Endothelial cell of umbilical vein (primary cell): ENCODE data around the gene SMIM30. TPM values are rescaled to one million over a fixed set of nuclear protein-coding genes. Genes with fewer than 3 reads are reported as not detected.
A peak's percentile ranks its signal among the peaks of the same experiment; 100 is the strongest.

Experiments
- BruUV-seq: library from RNA; stranded (reverse); fragments of 400-500 nt; replicated peaks from 2 replicates; lab custom pipeline; 2021; lab: Mats Ljungman, UMichigan
- CTCF ChIA-PET: fragments of 300-600, 350-600 bp; sonication (Branson Sonifier 250); formaldehyde crosslinking; loops from one replicate; lab custom pipeline; 2021; ENCODE audit warnings: antibody characterized with exemption, inconsistent platforms; lab: Charles Lee
- POLR2A ChIA-PET: fragments of 300-600, 350-600 bp; sonication (Branson Sonifier 250); formaldehyde crosslinking; loops from one replicate; lab custom pipeline; 2021; ENCODE audit warnings: antibody characterized with exemption, inconsistent platforms; lab: Charles Lee
- DNase-seq: peaks from one replicate; pipeline ENCODE4 v3.0.0-alpha.2; 2011; ENCODE audit warnings: low read depth, low spot score
- FAIRE-seq: peaks from 2 replicates; lab custom pipeline; 2011; peaks lifted over from hg19 to GRCh38; lab: Jason Lieb, UNC
- H2AFZ ChIP-seq: 2 replicates; pipeline ENCODE4 v1.6.0; 2012; ENCODE audit warnings: low read depth, low read length, control low read depth, inconsistent platforms
- H3K27ac ChIP-seq: 2 replicates; pipeline ENCODE4 v1.5.1; 2011; ENCODE audit warnings: low read depth, mild to moderate bottlenecking, control low read depth, low read length, moderate library complexity; ENCODE audit not compliant: insufficient read depth
- H3K27me3 ChIP-seq, 2 experiments: 2 replicates each; pipeline versions ENCODE4 v1.6.0 to v1.6.1; 2011; ENCODE audit warnings: low read length in 2 of 2, mixed read lengths in 1 of 2; ENCODE audit not compliant: control insufficient read depth in 2 of 2, insufficient read depth in 2 of 2
- H3K36me3 ChIP-seq, 2 experiments: 2 replicates in 1 of 2; 3 replicates in 1 of 2; pipeline ENCODE4 v1.5.1; 2011; ENCODE audit warnings: low read length in 2 of 2, mild to moderate bottlenecking in 1 of 2, moderate library complexity in 1 of 2; ENCODE audit not compliant: control insufficient read depth in 2 of 2, insufficient read depth in 2 of 2; ENCODE audit errors: extremely low read depth in 1 of 2
- H3K4me1 ChIP-seq: 3 replicates; pipeline ENCODE4 v1.5.1; 2011; ENCODE audit warnings: mild to moderate bottlenecking, low read length; ENCODE audit not compliant: control insufficient read depth, insufficient read depth; ENCODE audit errors: extremely low read depth
- H3K4me2 ChIP-seq: 2 replicates; pipeline ENCODE4 v1.6.1; 2011; ENCODE audit warnings: low read length, control low read depth, mixed read lengths; ENCODE audit not compliant: insufficient read depth
- H3K4me3 ChIP-seq, 3 experiments: fragments of 200-600 bp in 1 of 3; sonication (generic), shearing (Covaris generic) in 1 of 3; replicated peaks in 1 of 3; 2 replicates each; pipeline ENCODE4 v1.5.1; 2011 to 2016; ENCODE audit warnings: control low read depth in 3 of 3, low read length in 3 of 3, mild to moderate bottlenecking in 2 of 3, inconsistent platforms in 1 of 3, low read depth in 1 of 3, moderate library complexity in 1 of 3; ENCODE audit not compliant: insufficient read depth in 1 of 3
- H3K79me2 ChIP-seq: 2 replicates; pipeline ENCODE4 v1.6.0; 2012; ENCODE audit warnings: low read length, inconsistent platforms; ENCODE audit not compliant: control insufficient read depth, insufficient read depth
- H3K9ac ChIP-seq: replicated peaks from 2 replicates; pipeline ENCODE3; 2011; ENCODE audit warnings: low read length, control low read depth; ENCODE audit not compliant: insufficient read depth; ENCODE audit errors: extremely low read depth
- H3K9me1 ChIP-seq: replicated peaks from 3 replicates; pipeline ENCODE4 v1.6.0; 2011; ENCODE audit warnings: mild to moderate bottlenecking, low read length; ENCODE audit not compliant: control insufficient read depth, insufficient read depth; ENCODE audit errors: extremely low read depth
- H3K9me3 ChIP-seq: replicated peaks from 2 replicates; pipeline ENCODE4 v1.5.1; 2012; ENCODE audit warnings: low read length, inconsistent platforms; ENCODE audit not compliant: control insufficient read depth, insufficient read depth
- H4K20me1 ChIP-seq: replicated peaks from 2 replicates; pipeline ENCODE3; 2011; ENCODE audit warnings: mild to moderate bottlenecking, low read length; ENCODE audit not compliant: control insufficient read depth, insufficient read depth; ENCODE audit errors: extremely low read depth
- CTCF ChIP-seq, 2 donors: IDR thresholded peaks; 1 replicate in 1 of 2; 2 replicates in 1 of 2; pipeline ENCODE4 v1.5.1; 2011; ENCODE audit warnings: low read length in 2 of 2, mild to moderate bottlenecking in 2 of 2, moderate library complexity in 2 of 2, control low read depth in 1 of 2, inconsistent platforms in 1 of 2, low read depth in 1 of 2; ENCODE audit not compliant: insufficient read depth in 1 of 2; ENCODE audit errors: extremely low read depth in 1 of 2
- FOS ChIP-seq: IDR thresholded peaks from 2 replicates; pipeline ENCODE4 v1.6.1; 2011; ENCODE audit warnings: mild to moderate bottlenecking, low read length, moderate library complexity, borderline replicate concordance; ENCODE audit not compliant: insufficient read depth
- MYC ChIP-seq: IDR thresholded peaks from one replicate; pipeline ENCODE4 v1.6.1; 2011; ENCODE audit warnings: mild to moderate bottlenecking, low read depth, low read length
- POLR2A ChIP-seq: IDR thresholded peaks from 2 replicates; pipeline ENCODE4 v1.6.1; 2012; ENCODE audit warnings: low read depth, mild to moderate bottlenecking, control low read depth, low read length
- POLR2AphosphoS5 ChIP-seq: IDR thresholded peaks from 2 replicates; pipeline ENCODE4 v1.6.1; 2012; ENCODE audit warnings: low read depth, mild to moderate bottlenecking, control low read depth, low read length, moderate library complexity; ENCODE audit not compliant: insufficient read depth
- dilution Hi-C: fragments of 300-500 bp; cut with MboI; formaldehyde crosslinking; loops from one replicate; pipeline ENCODE4 v1.15.0; 2019; ENCODE audit warnings: low sequenced_read_pairs; ENCODE audit not compliant: extremely low pct_ligation_motif_present
- intact Hi-C: fragments of 100-400 bp; cut with micrococcal nuclease; formaldehyde crosslinking; loops from one replicate; pipeline ENCODE4 v1.10.0; 2022
- polyA plus RNA-seq, 4 experiments: library from polyadenylated mRNA; depleted of rRNA in 3 of 4; stranded (reverse) in 3 of 4; unstranded in 1 of 4; fragments of >200 nt; gene quantifications; 2 replicates each; pipeline versions ENCODE4 v1.2.1 to v1.2.3, GENCODE V29; 2011 to 2012; ENCODE audit warnings: missing spikeins in 1 of 4
- total RNA-seq: library from RNA; stranded (reverse); gene quantifications from 2 replicates; pipeline ENCODE4 v1.2.3, GENCODE V29; 2021

SMIM30 gene
- total and polyA plus RNA-seq, 2 donors (not counting 3 experiments of a cell fraction or from before 2014, with no cell fraction given) = 26.3 to 39.1 TPM

GRCh38 chr7:113161050-113161449 is 42.7 kb upstream of the SMIM30 start:
- dilution Hi-C loops = no loop called here
- H3K27ac ChIP-seq = no peak overlapping the region

GRCh38 chr7:113159746-113160339 is 41.5 kb upstream of the SMIM30 start:
- dilution Hi-C loops (no loop called here), intact Hi-C loops (loop anchor here (2.0 to 10.0 kb wide), 2 partner anchors 261 to 535 kb away; no protein-coding TSS in a partner anchor)
- no peaks in the 10 kb centered on the region for H3K79me2 ChIP-seq
- H3K9ac ChIP-seq = no peak overlapping the region
- no peaks in the 10 kb centered on the region for H3K9me3 ChIP-seq
- H3K4me2 ChIP-seq = no peak overlapping the region
- no peak overlapping the region for H2AFZ ChIP-seq
- no peak for TF ChIP-seq MYC
- TF ChIP-seq CTCF (IDR thresholded peaks at IDR 0.05; ENCODE audit: extremely low read depth in 1 of 2, insufficient read depth in 1 of 2, low read depth in 1 of 2, low read length in 2 of 2) = peak; percentile 51 to 65
- DNase-seq (peak; percentile 6), FAIRE-seq (no peak)
- no peaks in the 10 kb centered on the region for H3K27me3 ChIP-seq
- no peaks in the 10 kb centered on the region for H4K20me1 ChIP-seq
- H3K4me3 ChIP-seq = no peak overlapping the region
- ChIA-PET CTCF (interaction anchor here (0.6 to 1.6 kb wide), 15 partner anchors 8 to 551 kb away, joined by 3 to 11 read pairs (median 3); partner anchors contain the start of gene GPR85), POLR2A (no interaction called here)
- H3K36me3 ChIP-seq = no peaks in the 10 kb centered on the region
- no TSS peak for BruUV-seq
- no peak overlapping the region for H3K27ac ChIP-seq
- H3K9me1 ChIP-seq = no peaks in the 10 kb centered on the region
- H3K4me1 ChIP-seq = no peaks in the 10 kb centered on the region

More at GRCh38 chr7:113161050-113161449, 42.7 kb upstream of the SMIM30 start:
- H3K36me3 ChIP-seq = no peaks in the 10 kb centered on the region
- TF ChIP-seq POLR2A = no peak
- TF ChIP-seq FOS = no peak
- no peak for TF ChIP-seq POLR2AphosphoS5
- DNase-seq (no peak), FAIRE-seq (no peak)
- H3K4me3 ChIP-seq = no peak overlapping the region
- intact Hi-C loops = no loop called here
- no peak overlapping the region for H2AFZ ChIP-seq
- H3K9ac ChIP-seq = no peak overlapping the region
- no peaks in the 10 kb centered on the region for H3K27me3 ChIP-seq
- no peak overlapping the region for H3K4me2 ChIP-seq
- H3K4me1 ChIP-seq = no peaks in the 10 kb centered on the region
- no peaks in the 10 kb centered on the region for H3K9me1 ChIP-seq
- BruUV-seq = no TSS peak
- H3K79me2 ChIP-seq = no peaks in the 10 kb centered on the region
- H4K20me1 ChIP-seq = no peaks in the 10 kb centered on the region
- no peaks in the 10 kb centered on the region for H3K9me3 ChIP-seq
- POLR2A ChIA-PET = no interaction called here
- CTCF ChIA-PET = no interaction called here
